ENCODE measurements around the gene PCSK5. TPM values are rescaled to one million over a fixed set of nuclear protein-coding genes. Genes with fewer than 3 reads are reported as not detected.

Gene PCSK5
- total RNA-seq, 4 donors from 2014 or later = 9.6 to 41.8 (median 15.1) TPM

GRCh38 chr9:76032797-76033373, 142.4 kb downstream of the PCSK5 start:
- H3K27me3 ChIP-seq = no peaks in the 10 kb centered on the region
- H3K36me3 ChIP-seq = no peaks in the 10 kb centered on the region
- H3K9me3 ChIP-seq = no peaks in the 10 kb centered on the region
- DNase-seq = no peak
- no peaks in the 10 kb centered on the region for H3K4me1 ChIP-seq
- H3K4me3 ChIP-seq (replicated peaks in 1 of 3) = no peak overlapping the region
- intact Hi-C loops (cut with DNase I) = no loop called here
- TF ChIP-seq POLR2A (IDR thresholded peaks at IDR 0.05) (no peak), CTCF (IDR thresholded peaks at IDR 0.05) (no peak)
- WGBS, 2 donors = 91 to 93% methylated on average over 6 of the region's 6 CpGs
- H3K27ac ChIP-seq = no peak overlapping the region

- no peak overlapping the region for H3K4me3 ChIP-seq (replicated peaks in 1 of 3)
- no peaks in the 10 kb centered on the region for H3K36me3 ChIP-seq
- 93 to 95% methylated on average over 3 of the region's 3 CpGs for WGBS, 2 donors
- intact Hi-C loops (cut with DNase I) = no loop called here
- no peak for DNase-seq
- no peak overlapping the region for H3K27ac ChIP-seq
- TF ChIP-seq POLR2A (IDR thresholded peaks at IDR 0.05) = no peak
- no peak for TF ChIP-seq CTCF (IDR thresholded peaks at IDR 0.05)
- no peaks in the 10 kb centered on the region for H3K4me1 ChIP-seq
- no peaks in the 10 kb centered on the region for H3K27me3 ChIP-seq
- no peaks in the 10 kb centered on the region for H3K9me3 ChIP-seq
Measured at GRCh38 chr9:76034049-76034448, 143.6 kb downstream of the PCSK5 start.

- H3K4me1 ChIP-seq = no peaks in the 10 kb centered on the region
- H3K9me3 ChIP-seq = no peaks in the 10 kb centered on the region
- H3K27me3 ChIP-seq = no peaks in the 10 kb centered on the region
- 94 to 98% methylated on average over 2 of the region's 2 CpGs for WGBS, 2 donors
- intact Hi-C loops (cut with DNase I) = no loop called here
- TF ChIP-seq CTCF (IDR thresholded peaks at IDR 0.05) (no peak), POLR2A (IDR thresholded peaks at IDR 0.05) (no peak)
- no peak overlapping the region for H3K4me3 ChIP-seq (replicated peaks in 1 of 3)
- no peak overlapping the region for H3K27ac ChIP-seq
- no peaks in the 10 kb centered on the region for H3K36me3 ChIP-seq
- DNase-seq = no peak
Measured at GRCh38 chr9:76036762-76037161, 146.3 kb downstream of the PCSK5 start.

- TF ChIP-seq POLR2A (IDR thresholded peaks at IDR 0.05) = no peak
- no peak for TF ChIP-seq CTCF (IDR thresholded peaks at IDR 0.05)
- 92 to 93% methylated on average over 9 of the region's 9 CpGs for WGBS, 2 donors
- H3K4me1 ChIP-seq = no peaks in the 10 kb centered on the region
- H3K27ac ChIP-seq = no peak overlapping the region
- no peaks in the 10 kb centered on the region for H3K36me3 ChIP-seq
- intact Hi-C loops (cut with DNase I) = no loop called here
- no peak overlapping the region for H3K4me3 ChIP-seq (replicated peaks in 1 of 3)
- H3K9me3 ChIP-seq = no peaks in the 10 kb centered on the region
- DNase-seq = no peak
- no peaks in the 10 kb centered on the region for H3K27me3 ChIP-seq
Measured at GRCh38 chr9:76037587-76038225, 147.2 kb downstream of the PCSK5 start.

- no peaks in the 10 kb centered on the region for H3K4me1 ChIP-seq
- H3K36me3 ChIP-seq = no peaks in the 10 kb centered on the region
- TF ChIP-seq CTCF (IDR thresholded peaks at IDR 0.05) (no peak), POLR2A (IDR thresholded peaks at IDR 0.05) (no peak)
- WGBS, 2 donors = 85 to 92% methylated on average over 2 of the region's 2 CpGs
- no peak overlapping the region for H3K27ac ChIP-seq
- no peak for DNase-seq
- no peaks in the 10 kb centered on the region for H3K9me3 ChIP-seq
- H3K27me3 ChIP-seq = no peaks in the 10 kb centered on the region
- no peak overlapping the region for H3K4me3 ChIP-seq (replicated peaks in 1 of 3)
- intact Hi-C loops (cut with DNase I) = no loop called here
Measured at GRCh38 chr9:76038431-76038830, 148.0 kb downstream of the PCSK5 start.
